ENCODE data around the gene PLEKHB2.
"Not testable (repeated sequence)": the region's sequence is repeated elsewhere in the genome, so short reads cannot be mapped to it uniquely, and the experiment has no call there.

PLEKHB2 gene

DNA sequence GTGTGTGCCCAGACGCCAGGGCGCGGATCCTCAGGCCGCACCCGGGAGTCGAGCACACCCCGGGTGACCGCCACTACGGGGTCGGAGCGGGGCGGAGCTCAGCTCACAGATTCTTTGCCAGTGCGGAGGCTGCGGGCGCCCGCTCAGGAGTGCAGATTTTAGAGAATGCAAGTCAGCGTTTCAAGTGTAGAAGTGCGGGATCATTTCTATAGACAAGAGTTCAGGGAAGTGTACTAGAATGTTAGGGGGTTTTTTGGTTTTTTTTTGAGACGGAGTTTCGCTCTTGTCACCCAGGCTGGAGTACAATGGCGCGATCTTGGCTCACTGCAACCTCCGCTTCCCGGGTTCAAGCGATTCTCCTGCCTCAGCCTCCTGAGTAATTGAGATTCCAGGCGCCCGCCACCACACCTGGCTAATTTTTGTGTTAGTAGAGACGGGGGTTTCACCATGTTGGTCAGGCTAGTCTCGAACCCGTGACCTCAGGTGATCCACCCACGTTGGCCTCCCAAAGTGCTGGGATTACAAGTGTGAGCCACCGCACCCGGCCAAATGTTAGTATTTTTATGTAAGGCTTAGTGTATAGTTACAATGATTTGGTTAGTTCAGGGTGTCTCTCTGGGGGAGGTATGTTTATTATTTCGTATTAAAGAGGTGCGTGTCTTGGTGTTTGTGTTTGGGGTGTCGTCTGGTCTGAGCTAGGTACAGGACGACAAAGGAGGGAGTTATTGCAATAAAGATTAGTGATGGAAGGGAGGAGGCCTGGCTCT lies 11.3 kb upstream of the PLEKHB2 start:
- in situ Hi-C loops (cut with MboI; ENCODE audit: low sequenced_read_pairs), result no loop called here

DNA sequence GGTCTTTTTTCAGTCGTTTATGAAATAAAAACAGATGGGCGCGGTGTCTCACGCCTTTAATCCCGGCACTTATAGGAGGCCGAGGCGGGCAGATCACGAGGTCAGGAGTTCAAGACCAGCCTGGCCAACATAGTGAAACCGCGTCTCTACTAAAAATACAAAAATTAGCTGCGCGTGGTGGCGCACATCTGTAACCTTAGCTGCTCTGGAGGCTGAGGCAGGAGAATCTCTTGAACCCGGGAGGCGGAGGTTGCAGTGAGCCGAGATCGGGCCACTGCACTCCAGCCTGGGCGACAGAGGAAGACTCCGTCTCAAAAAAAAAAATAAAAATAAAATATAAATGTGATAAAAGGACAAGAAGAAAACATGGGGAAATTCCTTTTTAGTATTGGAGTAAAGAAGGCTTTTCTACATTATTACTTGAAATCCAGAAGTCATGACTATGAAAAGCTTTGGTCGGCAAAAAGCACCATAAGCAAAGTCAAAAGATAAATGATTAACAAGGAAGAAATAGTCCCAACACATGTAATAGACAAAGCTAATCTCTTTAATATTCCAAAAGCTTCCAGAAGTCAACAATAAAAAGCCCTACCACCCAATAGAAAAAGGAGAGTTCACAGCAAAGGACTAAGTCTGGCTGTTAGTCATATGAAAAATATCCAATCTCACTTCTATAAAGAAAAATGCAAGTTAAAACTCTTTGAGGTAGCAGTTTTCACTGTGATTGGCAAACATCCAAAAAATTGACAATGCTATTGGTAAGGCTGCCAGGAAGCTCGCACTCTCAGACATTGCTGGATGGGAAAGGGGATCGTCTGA lies 10.5 kb upstream of the PLEKHB2 start:
- in situ Hi-C loops (cut with MboI; ENCODE audit: low sequenced_read_pairs), result no loop called here

- in situ Hi-C loops (cut with MboI; ENCODE audit: low sequenced_read_pairs), result no loop called here
Observed at GRCh38 chr2:131103165-131103564, 2.0 kb upstream of the PLEKHB2 start.

DNA sequence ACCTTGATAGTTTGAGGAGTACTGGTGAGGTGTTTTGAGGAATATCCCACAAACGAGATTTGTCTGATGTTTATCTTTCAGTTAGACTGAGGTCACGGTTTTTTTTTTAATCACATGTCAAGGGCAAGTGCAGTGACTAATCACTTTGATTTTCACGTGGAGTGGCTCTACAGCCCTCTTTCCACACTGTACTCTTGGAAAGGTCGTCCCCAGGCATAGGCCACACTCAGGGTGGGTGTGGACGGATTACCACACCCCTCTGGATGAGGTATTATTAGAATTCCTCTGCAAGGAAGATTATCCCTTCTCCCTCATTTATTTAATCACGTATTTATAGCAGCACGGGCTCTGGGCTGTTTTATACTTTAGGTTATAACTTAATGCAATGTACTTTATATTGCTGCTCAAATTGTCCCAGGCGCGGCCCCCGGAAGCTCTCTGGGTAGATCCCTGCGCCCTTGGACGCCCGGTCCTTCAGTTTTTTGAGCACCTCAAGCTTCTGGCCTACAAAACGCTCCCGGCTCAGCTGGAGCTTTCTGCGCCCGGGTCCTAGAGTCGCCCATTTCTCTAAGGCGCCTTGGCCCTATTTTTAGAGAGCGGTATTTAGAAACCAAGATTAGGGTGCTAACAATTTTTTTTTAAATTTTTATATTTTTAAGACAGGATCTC lies 515 bp upstream of the PLEKHB2 start:
- in situ Hi-C loops (cut with MboI; ENCODE audit: low sequenced_read_pairs), result no loop called here

DNA sequence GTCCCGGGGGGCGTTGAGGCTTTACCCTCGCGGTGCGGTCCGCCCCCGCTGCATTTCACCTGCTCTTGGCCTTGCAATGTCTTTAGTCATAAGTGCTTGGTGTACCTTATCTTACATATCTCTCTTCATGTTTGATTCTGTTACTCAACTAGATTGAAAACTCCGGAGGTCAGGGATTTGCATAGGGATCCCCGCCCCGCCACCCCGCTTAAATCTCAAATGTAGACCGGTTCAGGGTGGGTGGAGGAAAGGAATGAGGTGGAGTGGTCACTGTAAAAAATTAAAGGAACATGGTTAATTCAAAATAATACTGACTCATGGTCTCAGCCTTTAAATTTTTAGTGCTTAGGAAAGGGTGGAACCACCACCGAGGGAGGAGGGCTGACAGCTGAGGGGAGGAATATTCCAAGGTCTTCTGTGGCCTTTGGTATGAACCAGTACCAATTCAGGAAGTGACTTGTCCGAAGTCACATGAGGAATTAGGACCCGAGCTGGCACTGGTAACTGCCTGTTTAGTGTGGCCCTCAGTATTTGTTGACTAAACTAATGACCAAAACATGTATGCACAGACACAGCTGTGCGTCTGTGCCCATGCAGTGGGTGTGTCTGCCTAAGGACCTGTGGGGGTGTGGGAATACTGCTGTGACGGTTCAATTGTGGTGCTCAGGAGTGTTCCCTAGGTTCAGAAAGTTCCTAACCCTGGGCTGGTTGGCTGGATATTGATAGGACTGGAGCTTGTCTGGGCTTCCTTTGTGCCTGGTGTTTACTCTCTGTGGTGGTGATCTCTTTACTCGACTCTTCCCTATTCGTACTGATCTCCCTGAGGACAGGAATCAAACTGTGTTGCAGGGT lies 1.0 kb downstream of the PLEKHB2 start:
- in situ Hi-C loops (cut with MboI; ENCODE audit: low sequenced_read_pairs), result no loop called here

DNA sequence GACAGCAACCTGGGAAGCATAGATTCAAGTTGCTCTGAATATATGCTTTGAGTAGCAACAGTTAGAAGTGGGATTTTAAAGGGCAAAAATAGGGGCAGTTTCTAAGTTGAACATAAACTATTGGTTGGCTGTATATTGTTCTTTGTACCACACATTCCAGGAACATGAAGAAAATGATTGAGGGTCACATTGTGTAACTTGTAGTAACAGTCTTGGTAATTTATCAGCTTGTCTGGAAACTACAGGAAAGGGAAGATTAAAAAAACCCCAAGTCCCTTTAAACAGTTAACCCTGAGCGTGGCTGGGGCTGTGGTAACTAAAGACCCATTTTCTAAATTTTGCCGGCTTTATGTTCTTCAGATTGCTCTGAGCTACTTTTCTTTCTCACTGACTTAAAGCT lies 7.4 kb downstream of the PLEKHB2 start:
- in situ Hi-C loops (cut with MboI; ENCODE audit: low sequenced_read_pairs), result no loop called here

DNA sequence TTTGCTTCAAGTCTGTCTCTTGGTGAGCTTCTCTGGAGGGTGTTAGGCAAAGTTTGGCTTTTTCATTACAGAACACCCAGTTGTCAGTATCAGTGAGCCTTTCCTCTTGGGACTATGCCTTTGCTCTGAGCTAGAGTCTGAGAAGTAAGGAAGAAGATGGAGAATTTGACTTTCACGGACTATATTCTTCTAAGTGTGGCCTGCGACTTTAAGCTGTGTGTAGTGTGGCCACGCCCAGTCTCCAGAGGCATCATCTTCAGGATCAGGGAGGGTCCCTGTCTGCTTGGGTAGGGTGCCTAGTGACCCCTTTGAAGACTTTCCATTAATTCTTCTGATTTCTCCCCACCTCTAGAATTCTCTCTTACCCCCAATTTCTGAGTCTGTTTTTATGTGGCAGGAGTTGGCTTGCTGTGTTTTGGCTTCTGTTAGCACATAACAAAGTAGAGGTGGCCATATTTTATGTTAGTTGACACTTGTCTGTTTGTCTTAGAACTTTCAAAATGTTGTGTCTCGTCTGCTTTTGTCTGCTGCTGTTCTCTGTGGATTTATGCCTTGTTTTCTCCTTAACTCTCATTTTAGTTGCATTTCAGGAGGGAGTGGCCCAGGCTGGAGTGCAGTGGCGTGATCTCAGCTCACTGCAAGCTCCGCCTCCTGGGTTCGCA lies 8.6 kb downstream of the PLEKHB2 start:
- in situ Hi-C loops (cut with MboI; ENCODE audit: low sequenced_read_pairs), result no loop called here

DNA sequence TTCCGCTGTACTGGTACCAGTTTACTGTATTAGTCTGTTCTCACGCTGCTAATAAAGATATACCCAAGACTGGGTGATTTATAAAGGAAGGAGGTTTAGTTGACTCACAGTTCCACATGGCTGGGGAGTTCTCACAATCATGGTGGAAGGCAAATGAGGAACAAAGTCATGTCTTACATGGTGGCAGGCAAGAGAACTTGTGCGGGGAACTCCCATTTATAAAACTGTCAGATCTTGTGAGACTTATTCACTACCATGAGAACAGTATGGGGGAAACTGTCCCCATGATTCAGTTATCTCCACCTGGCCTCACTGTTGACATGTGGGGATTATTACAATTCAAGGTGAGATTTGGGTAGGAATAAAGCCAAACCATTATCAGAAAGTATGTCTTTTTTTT lies 9.8 kb downstream of the PLEKHB2 start:
- in situ Hi-C loops (cut with MboI; ENCODE audit: low sequenced_read_pairs), result not testable (repeated sequence)

GRCh38 chr2:131115752-131116151 lies 10.6 kb downstream of the PLEKHB2 start:
- in situ Hi-C loops (cut with MboI; ENCODE audit: low sequenced_read_pairs), result no loop called here

DNA sequence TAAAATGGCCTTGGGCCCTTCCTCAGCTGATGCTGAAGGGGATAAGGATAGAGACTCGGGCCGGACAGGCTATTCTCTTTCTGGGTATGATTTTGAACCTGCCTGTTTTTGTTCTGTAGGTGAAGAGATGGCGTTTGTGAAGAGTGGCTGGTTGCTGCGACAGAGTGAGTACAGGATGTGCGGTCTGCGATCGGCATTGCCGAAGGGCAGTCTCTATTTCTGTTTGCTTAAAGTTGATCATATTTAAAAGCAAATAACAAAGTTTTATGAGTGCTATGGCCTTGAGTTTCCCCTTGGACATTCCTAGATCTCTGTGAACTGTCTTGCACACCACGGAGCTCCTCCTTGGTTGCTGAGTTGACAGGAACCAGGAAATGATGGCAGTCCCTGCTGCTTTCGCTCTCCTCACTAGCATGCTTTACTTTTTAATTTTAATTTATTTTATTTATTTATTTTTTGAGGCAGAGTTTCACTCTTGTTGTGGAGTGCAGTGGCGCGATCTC lies 15.7 kb downstream of the PLEKHB2 start:
- in situ Hi-C loops (cut with MboI; ENCODE audit: low sequenced_read_pairs), result no loop called here

DNA sequence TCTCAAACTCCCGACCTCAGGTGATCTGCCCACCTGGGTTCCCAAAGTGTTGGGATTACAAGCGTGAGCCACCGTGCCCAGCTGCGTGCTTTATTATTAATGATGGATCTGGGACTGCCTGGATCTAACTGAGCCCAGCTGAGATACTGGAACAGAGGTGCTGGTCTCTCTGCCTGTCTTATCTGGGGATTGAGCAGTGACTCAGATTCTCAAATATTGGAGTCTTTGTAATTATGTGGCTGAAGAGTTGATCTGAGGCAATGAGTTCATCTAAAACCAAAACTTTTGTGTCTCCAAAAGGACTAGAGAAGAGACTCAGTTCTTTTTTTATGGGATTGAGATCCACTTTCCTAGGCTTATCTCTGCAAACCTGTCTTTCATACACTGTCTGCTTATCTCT lies 16.3 kb downstream of the PLEKHB2 start:
- in situ Hi-C loops (cut with MboI; ENCODE audit: low sequenced_read_pairs), result no loop called here

DNA sequence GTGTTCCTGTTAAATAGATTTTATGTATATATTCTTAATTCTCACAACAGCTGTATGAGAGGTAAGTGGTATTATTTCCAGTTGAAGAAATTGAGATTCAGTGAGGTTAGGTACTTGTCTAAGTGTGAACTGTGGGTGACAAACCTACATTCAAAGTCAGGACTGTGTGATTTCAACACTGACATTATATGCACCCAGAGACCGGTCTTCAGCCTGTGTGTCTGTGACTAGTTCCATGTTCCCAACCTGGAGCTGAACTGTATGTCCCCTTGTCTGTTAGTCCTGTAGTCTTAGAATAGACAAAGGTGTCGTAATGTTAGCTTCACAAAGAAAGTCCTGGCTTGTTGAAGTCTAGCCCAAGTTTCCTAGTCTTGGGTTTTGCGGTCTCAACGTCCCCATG lies 17.4 kb downstream of the PLEKHB2 start:
- in situ Hi-C loops (cut with MboI; ENCODE audit: low sequenced_read_pairs), result no loop called here

GRCh38 chr2:131123192-131123591 lies 18.1 kb downstream of the PLEKHB2 start:
- in situ Hi-C loops (cut with MboI; ENCODE audit: low sequenced_read_pairs), result no loop called here

GRCh38 chr2:131125195-131125757 lies 20.1 kb downstream of the PLEKHB2 start:
- in situ Hi-C loops (cut with MboI; ENCODE audit: low sequenced_read_pairs), result no loop called here

DNA sequence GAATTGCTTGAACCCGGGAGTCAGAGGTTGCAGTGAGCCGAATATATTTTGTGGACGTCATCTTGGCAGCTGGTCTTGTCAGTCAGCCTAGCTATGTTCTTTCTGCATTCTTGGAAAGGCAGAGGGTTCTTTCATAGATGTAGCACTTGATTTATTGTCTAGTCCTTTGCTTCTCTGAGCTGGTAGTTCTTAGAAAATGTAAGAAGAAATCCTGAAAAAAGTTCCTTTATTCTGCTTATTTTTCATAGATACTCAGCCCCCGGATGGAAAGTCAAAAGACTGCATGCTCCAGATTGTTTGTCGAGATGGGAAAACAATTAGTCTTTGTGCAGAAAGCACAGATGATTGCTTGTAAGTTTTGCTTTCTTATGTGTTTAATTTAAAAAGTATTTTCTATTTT lies 21.3 kb downstream of the PLEKHB2 start:
- in situ Hi-C loops (cut with MboI; ENCODE audit: low sequenced_read_pairs), result no loop called here

DNA sequence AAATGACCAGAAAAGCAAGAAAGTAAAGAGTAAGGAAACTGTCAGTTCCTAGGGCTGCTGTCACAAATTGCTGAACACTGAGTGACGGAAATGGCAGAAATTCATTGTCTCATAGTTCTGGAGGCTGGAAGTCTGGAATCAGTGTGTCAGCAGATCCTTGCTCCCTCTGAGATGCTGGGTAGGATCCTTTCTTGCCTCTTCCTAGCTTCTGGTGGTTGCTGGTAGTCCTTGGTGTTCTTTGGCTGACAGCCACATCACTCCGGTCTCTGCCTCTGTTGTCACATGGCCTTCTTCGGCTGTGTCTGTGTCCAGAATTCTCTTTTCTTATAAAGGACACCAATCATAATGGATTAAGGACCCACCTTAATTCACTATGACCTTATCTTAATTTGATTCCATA lies 21.9 kb downstream of the PLEKHB2 start:
- in situ Hi-C loops (cut with MboI; ENCODE audit: low sequenced_read_pairs), result no loop called here

DNA sequence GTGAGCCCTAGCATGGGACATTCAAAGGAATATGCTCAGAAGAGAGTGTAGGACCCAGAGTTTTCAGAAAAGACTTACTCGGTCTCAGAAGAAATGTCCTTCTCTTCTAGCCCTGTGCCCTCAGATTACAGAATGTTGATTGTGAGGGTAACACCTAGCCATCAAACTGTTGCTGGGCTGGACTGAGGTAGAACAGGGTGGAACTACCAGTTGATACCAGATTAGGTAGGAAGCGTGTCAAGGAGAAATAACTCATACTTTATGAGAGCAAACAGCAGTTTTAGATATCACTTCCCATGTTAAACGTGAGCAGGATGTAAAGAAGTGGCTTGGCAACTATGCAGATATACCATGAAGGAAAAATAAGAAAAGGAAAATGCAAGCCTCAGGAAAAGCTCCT lies 22.8 kb downstream of the PLEKHB2 start:
- in situ Hi-C loops (cut with MboI; ENCODE audit: low sequenced_read_pairs), result no loop called here

- in situ Hi-C loops (cut with MboI; ENCODE audit: low sequenced_read_pairs), result no loop called here
Observed at GRCh38 chr2:131130298-131130596, 25.1 kb downstream of the PLEKHB2 start.

GRCh38 chr2:131132729-131133128 lies 27.6 kb downstream of the PLEKHB2 start:
- in situ Hi-C loops (cut with MboI; ENCODE audit: low sequenced_read_pairs), result no loop called here

- in situ Hi-C loops (cut with MboI; ENCODE audit: low sequenced_read_pairs), result no loop called here
Observed at GRCh38 chr2:131140581-131140980, 35.4 kb downstream of the PLEKHB2 start.
